ENCODE measurements around the gene CFAP77.

Gene CFAP77

DNA sequence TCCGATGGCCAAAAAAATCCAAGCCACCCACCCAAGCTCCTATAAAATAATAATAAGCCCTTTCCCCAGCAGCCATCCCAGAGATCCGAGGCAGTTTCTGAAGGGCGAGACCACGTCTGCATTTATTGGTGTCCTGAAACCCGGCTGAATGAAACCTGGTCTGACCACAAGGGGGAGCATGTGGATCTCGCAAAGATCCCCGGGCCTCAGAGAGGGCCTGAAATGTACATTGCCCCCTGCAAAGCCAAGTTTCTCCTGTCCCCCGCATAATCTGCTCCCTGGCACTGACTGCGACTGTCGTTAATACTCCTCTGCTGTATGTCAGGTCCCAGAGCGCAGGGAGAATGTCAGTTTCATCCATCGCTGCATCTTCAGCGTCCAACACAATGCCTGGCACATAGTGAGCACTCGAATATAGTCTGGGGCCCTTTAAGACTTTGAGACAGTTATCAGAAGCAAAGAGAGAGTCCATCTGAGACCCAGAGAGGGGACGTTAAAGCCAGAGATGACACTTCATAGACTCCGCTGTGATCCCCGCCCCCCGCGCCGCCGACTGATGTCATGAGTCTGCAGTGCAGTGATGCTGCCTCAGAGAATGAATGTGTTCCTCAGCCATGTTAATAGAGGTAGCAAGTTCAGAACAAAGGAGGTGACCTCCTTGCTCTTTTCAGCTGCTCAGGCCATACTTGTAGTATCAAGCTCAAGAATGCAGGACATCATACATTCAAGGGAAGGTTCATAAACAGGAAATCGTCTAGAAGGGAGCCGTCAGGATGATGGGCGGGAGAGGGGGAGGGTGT lies 97.9 kb downstream of the CFAP77 start:
- DNase-seq (ENCODE audit: low read depth, low spot score), result peak; percentile 75
- no peaks in the 10 kb centered on the region for H3K27me3 ChIP-seq (ENCODE audit: insufficient read depth, insufficient read length)
- no peaks in the 10 kb centered on the region for H3K9me3 ChIP-seq (ENCODE audit: insufficient read depth, low read length)
- H3K4me3 ChIP-seq (ENCODE audit: insufficient read length, low read depth), result no peak overlapping the region
- no peaks in the 10 kb centered on the region for H3K36me3 ChIP-seq (ENCODE audit: insufficient read depth, insufficient read length, low read length)
- H3K4me1 ChIP-seq (ENCODE audit: insufficient read depth, insufficient read length), result no peaks in the 10 kb centered on the region
- H3K9ac ChIP-seq (ENCODE audit: insufficient read length, low read depth), result no peak overlapping the region
- TF ChIP-seq YY1 (IDR thresholded peaks at IDR 0.05; ENCODE audit: insufficient read depth, insufficient read length), result no peak
- no peak for TF ChIP-seq SUZ12 (IDR thresholded peaks at IDR 0.05; ENCODE audit: extremely low read depth, insufficient read depth, insufficient read length)
- TF ChIP-seq ZNF274 (IDR thresholded peaks at IDR 0.05; ENCODE audit: low read depth, low read length), result no peak

DNA sequence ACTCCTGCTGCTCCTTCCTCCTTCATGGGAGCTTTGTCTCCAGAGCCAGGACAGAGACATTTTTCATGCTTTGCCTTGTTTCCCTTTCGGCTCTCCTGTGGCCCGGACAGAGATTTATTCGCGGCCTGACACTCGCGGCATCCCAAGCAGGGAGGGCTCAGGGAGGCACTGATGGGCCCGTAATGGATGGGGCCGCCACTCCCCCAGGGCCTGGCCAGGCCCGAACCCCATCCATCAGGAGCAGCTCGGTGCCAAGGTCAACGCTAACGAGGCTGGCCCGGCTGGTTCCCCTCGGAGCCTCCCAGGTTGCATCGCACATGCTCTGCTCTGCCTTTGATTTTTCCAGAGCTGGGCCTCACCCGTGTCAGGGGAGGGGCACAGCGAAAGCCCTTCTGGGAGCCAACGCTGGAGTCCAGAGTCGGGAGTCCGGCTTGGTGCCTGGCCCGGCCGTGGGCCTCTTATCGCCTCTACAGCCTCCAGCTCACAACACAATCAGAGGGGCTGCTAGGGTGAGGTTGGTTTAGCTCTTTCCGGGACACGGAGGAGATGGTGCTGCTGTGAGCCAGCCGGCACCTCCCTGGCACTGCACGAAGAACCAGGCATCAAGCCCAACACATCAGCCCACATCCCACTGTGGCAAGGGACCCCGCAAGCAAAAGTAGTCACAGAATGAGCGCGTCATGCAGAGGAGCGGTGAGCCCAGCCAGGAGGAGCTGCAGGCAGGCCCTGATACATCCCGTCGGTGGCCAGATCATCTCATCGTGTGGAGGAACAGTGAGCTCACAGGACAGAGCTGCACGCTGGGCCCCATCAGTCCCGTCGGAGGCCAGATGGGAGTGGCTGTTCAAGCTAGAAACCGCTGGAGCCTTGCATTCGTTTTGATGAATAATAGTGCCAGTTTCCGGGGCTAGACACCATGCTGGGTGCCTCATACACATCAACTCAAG lies 100.2 kb downstream of the CFAP77 start:
- no peak overlapping the region for H3K4me3 ChIP-seq (ENCODE audit: insufficient read length, low read depth)
- DNase-seq (ENCODE audit: low read depth, low spot score), result no peak
- H3K36me3 ChIP-seq (ENCODE audit: insufficient read depth, insufficient read length, low read length), result no peaks in the 10 kb centered on the region
- H3K27me3 ChIP-seq (ENCODE audit: insufficient read depth, insufficient read length), result no peaks in the 10 kb centered on the region
- H3K4me1 ChIP-seq (ENCODE audit: insufficient read depth, insufficient read length), result peaks cover 3% of the 10 kb centered on the region
- no peaks in the 10 kb centered on the region for H3K9me3 ChIP-seq (ENCODE audit: insufficient read depth, low read length)
- H3K9ac ChIP-seq (ENCODE audit: insufficient read length, low read depth), result no peak overlapping the region
- TF ChIP-seq SUZ12 (IDR thresholded peaks at IDR 0.05; ENCODE audit: extremely low read depth, insufficient read depth, insufficient read length) (no peak), ZNF274 (IDR thresholded peaks at IDR 0.05; ENCODE audit: low read depth, low read length) (no peak), YY1 (IDR thresholded peaks at IDR 0.05; ENCODE audit: insufficient read depth, insufficient read length) (no peak)

DNA sequence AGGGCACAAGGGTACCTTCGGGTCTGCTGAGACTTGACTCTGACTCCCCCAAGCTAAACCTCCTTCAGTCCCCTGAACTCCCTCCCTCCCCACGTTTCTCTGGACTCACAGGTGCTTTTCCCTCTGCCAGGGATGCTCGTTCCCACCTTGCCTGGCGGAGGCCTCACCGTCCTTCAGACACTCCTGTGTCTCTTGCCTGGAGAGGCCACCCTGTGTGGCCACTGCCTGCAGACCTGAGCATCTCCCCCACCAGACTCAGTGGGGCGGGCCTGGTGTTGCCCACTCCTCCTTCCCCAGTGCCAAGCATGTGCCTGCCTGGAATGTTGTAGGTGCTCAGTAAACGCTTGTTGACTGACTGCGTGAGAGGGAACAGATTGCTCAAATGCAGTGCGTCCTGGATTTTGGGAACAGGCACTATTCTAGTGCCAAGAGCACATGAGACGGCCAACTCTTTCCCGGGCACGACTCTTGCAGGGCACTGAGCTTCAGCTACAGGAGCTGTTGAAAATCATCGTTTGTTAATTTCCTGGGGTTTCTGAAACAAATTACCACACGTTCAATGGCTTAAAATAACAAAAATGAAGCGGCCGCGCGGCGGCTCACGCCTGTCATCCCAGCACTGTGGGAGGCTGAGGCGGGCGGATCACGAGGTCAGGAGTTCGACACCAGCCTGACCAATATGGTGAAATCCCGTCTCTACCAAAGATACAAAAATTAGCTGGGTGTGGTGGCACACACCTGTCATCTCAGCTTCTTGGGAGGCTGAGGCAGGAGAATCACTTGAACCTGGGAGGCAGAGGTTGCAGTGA lies 101.4 kb downstream of the CFAP77 start:
- H3K27me3 ChIP-seq (ENCODE audit: insufficient read depth, insufficient read length), result no peaks in the 10 kb centered on the region
- peaks cover 3% of the 10 kb centered on the region for H3K4me1 ChIP-seq (ENCODE audit: insufficient read depth, insufficient read length)
- no peaks in the 10 kb centered on the region for H3K9me3 ChIP-seq (ENCODE audit: insufficient read depth, low read length)
- H3K4me3 ChIP-seq (ENCODE audit: insufficient read length, low read depth), result no peak overlapping the region
- DNase-seq (ENCODE audit: low read depth, low spot score), result no peak
- H3K36me3 ChIP-seq (ENCODE audit: insufficient read depth, insufficient read length, low read length), result no peaks in the 10 kb centered on the region
- no peak overlapping the region for H3K9ac ChIP-seq (ENCODE audit: insufficient read length, low read depth)
- TF ChIP-seq ZNF274 (IDR thresholded peaks at IDR 0.05; ENCODE audit: low read depth, low read length), result no peak
- TF ChIP-seq SUZ12 (IDR thresholded peaks at IDR 0.05; ENCODE audit: extremely low read depth, insufficient read depth, insufficient read length), result no peak
- no peak for TF ChIP-seq YY1 (IDR thresholded peaks at IDR 0.05; ENCODE audit: insufficient read depth, insufficient read length)

DNA sequence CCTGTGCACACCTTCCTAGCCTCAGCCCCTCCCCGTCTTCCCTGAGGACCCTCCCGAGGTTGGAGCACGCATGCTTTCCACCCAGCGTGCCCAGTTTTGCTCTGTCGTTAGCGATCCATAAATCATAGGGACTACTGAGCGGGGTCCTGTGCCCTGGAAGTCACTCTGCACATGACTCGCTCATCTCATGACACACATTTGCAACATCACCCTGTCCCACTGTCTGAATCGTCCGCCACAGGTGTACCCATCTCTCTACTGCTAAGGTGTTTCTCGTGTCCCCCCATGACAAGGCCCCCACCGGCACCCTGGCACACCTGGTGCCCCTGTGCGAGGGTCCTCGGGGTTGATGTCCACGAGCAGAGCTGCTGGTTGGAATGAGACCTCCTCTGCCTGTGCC lies 103.4 kb downstream of the CFAP77 start:
- Histone ChIP-seq H3K27me3 (ENCODE audit: insufficient read depth, insufficient read length) (no peaks in the 10 kb centered on the region), H3K9ac (ENCODE audit: insufficient read length, low read depth) (no peak overlapping the region), H3K9me3 (ENCODE audit: insufficient read depth, low read length) (no peaks in the 10 kb centered on the region), H3K4me3 (ENCODE audit: insufficient read length, low read depth) (no peak overlapping the region), H3K36me3 (ENCODE audit: insufficient read depth, insufficient read length, low read length) (no peaks in the 10 kb centered on the region), H3K4me1 (ENCODE audit: insufficient read depth, insufficient read length) (peaks cover 6% of the 10 kb centered on the region)
- TF ChIP-seq ZNF274 (IDR thresholded peaks at IDR 0.05; ENCODE audit: low read depth, low read length) (no peak), YY1 (IDR thresholded peaks at IDR 0.05; ENCODE audit: insufficient read depth, insufficient read length) (no peak), SUZ12 (IDR thresholded peaks at IDR 0.05; ENCODE audit: extremely low read depth, insufficient read depth, insufficient read length) (no peak)
- no peak for DNase-seq (ENCODE audit: low read depth, low spot score)

DNA sequence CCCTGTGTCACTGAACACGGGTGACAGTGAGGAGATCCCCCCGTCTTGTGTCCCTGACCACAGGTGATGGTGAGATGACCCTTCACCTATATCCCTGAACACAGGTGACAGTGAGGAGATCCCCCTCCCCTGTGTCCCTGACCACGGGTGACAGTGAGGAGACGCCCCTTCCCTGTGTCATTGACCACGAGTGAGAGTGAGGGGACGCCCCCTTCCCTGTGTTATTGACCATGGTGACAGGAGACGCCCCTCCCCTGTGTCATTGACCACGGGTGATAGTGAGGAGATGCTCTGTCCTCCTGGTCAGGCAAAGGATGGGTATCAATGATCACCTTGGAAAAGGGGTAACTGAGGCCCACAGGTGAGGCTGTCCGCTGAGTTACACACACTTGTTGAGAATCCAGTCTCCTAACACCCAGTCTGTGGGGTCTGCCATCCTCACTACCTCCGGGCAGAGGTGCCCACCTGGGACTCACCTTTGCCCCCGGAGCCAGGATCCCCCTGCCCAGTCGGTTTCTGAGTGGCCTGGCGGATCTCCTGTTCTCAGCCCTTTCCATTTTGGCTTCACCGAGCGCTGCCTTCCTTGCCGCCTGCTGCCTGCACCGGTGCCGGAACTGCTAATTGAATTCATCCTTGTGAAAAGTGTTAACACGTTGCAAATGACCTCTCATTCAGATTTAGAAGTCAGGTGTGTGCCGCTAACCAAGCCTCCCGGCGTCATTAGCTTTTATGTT lies 104.2 kb downstream of the CFAP77 start:
- Histone ChIP-seq H3K9me3 (ENCODE audit: insufficient read depth, low read length) (no peaks in the 10 kb centered on the region), H3K4me3 (ENCODE audit: insufficient read length, low read depth) (no peak overlapping the region), H3K36me3 (ENCODE audit: insufficient read depth, insufficient read length, low read length) (no peaks in the 10 kb centered on the region), H3K27me3 (ENCODE audit: insufficient read depth, insufficient read length) (no peaks in the 10 kb centered on the region), H3K9ac (ENCODE audit: insufficient read length, low read depth) (no peak overlapping the region), H3K4me1 (ENCODE audit: insufficient read depth, insufficient read length) (peaks cover 6% of the 10 kb centered on the region)
- TF ChIP-seq YY1 (IDR thresholded peaks at IDR 0.05; ENCODE audit: insufficient read depth, insufficient read length) (no peak), ZNF274 (IDR thresholded peaks at IDR 0.05; ENCODE audit: low read depth, low read length) (no peak), SUZ12 (IDR thresholded peaks at IDR 0.05; ENCODE audit: extremely low read depth, insufficient read depth, insufficient read length) (no peak)
- DNase-seq (ENCODE audit: low read depth, low spot score), result no peak

DNA sequence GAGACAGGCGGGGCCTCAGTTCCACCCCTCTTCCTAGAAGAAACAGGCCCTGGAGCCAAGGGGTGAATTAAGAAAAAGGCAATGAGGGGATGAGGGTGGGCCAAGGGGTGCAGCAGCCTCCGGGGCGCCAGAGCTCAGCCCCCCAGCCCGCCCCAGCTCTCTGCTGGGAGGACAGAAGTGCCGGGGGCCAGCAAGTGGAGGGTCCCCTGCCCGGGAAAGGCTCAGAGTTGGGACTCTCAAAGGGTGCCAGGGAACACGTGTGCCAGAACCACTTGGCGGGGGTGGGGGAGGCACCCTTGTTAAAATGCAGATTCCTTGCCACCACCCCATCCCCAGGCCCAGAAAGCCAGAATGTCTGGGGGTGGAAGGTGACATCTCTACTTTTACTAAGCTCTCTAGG lies 104.8 kb downstream of the CFAP77 start:
- Histone ChIP-seq H3K27me3 (ENCODE audit: insufficient read depth, insufficient read length) (no peaks in the 10 kb centered on the region), H3K36me3 (ENCODE audit: insufficient read depth, insufficient read length, low read length) (no peaks in the 10 kb centered on the region), H3K4me3 (ENCODE audit: insufficient read length, low read depth) (no peak overlapping the region), H3K9ac (ENCODE audit: insufficient read length, low read depth) (no peak overlapping the region), H3K4me1 (ENCODE audit: insufficient read depth, insufficient read length) (peaks cover 6% of the 10 kb centered on the region), H3K9me3 (ENCODE audit: insufficient read depth, low read length) (no peaks in the 10 kb centered on the region)
- DNase-seq (ENCODE audit: low read depth, low spot score), result no peak
- TF ChIP-seq ZNF274 (IDR thresholded peaks at IDR 0.05; ENCODE audit: low read depth, low read length) (no peak), YY1 (IDR thresholded peaks at IDR 0.05; ENCODE audit: insufficient read depth, insufficient read length) (no peak)

All from NT2/D1 (cell line).